ENCODE measurements around the gene DYNLT5.
"Not testable (repeated sequence)": the region's sequence is repeated elsewhere in the genome, so short reads cannot be mapped to it uniquely, and the experiment has no call there.

DYNLT5 gene

GRCh38 chr1:66751160-66751559, 1.1 kb upstream of the DYNLT5 start:
- DNase-seq: no peak

- DNase-seq: no peak
Measured at GRCh38 chr1:66752671-66753371, 562 bp downstream of the DYNLT5 start.

GRCh38 chr1:66757722-66758240, 5.5 kb downstream of the DYNLT5 start:
- no peak for DNase-seq

- no peak for DNase-seq
Measured at GRCh38 chr1:66758241-66758755, 6.0 kb downstream of the DYNLT5 start.

GRCh38 chr1:66760506-66760905, 8.2 kb downstream of the DYNLT5 start:
- DNase-seq: no peak

- no peak for DNase-seq
Measured at GRCh38 chr1:66761221-66761620, 9.0 kb downstream of the DYNLT5 start.

GRCh38 chr1:66764994-66765578, 12.8 kb downstream of the DYNLT5 start:
- DNase-seq: no peak

GRCh38 chr1:66767626-66768025, 15.4 kb downstream of the DYNLT5 start:
- DNase-seq: no peak

GRCh38 chr1:66768965-66769364, 16.7 kb downstream of the DYNLT5 start:
- DNase-seq: no peak

- DNase-seq: no peak
Measured at GRCh38 chr1:66769512-66770229, 17.4 kb downstream of the DYNLT5 start.

- DNase-seq: no peak
Measured at GRCh38 chr1:66770240-66770639, 18.0 kb downstream of the DYNLT5 start.

- no peak for DNase-seq
Measured at GRCh38 chr1:66770694-66771093, 18.4 kb downstream of the DYNLT5 start.

GRCh38 chr1:66773227-66773626, 21.0 kb downstream of the DYNLT5 start:
- DNase-seq: no peak

- no peak for DNase-seq
Measured at GRCh38 chr1:66774438-66774837, 22.2 kb downstream of the DYNLT5 start.

- no peak for DNase-seq
Measured at GRCh38 chr1:66775646-66776045, 23.4 kb downstream of the DYNLT5 start.

- DNase-seq: no peak
Measured at GRCh38 chr1:66777831-66778230, 25.6 kb downstream of the DYNLT5 start.

GRCh38 chr1:66778266-66778665, 26.0 kb downstream of the DYNLT5 start:
- no peak for DNase-seq

GRCh38 chr1:66778969-66779368, 26.7 kb downstream of the DYNLT5 start:
- no peak for DNase-seq

GRCh38 chr1:66779475-66780078, 27.3 kb downstream of the DYNLT5 start:
- no peak for DNase-seq

- DNase-seq: not testable (repeated sequence)
Measured at GRCh38 chr1:66785800-66786199, 33.5 kb downstream of the DYNLT5 start.

GRCh38 chr1:66787641-66788040, 35.4 kb downstream of the DYNLT5 start:
- DNase-seq: no peak

GRCh38 chr1:66788231-66788939, 36.1 kb downstream of the DYNLT5 start:
- DNase-seq: no peak

Data from CD4-positive, alpha-beta T cell treated with Interferon gamma for 1 hour (primary cell).